Measurements from ENCODE around the gene TGFB2.

DNA sequence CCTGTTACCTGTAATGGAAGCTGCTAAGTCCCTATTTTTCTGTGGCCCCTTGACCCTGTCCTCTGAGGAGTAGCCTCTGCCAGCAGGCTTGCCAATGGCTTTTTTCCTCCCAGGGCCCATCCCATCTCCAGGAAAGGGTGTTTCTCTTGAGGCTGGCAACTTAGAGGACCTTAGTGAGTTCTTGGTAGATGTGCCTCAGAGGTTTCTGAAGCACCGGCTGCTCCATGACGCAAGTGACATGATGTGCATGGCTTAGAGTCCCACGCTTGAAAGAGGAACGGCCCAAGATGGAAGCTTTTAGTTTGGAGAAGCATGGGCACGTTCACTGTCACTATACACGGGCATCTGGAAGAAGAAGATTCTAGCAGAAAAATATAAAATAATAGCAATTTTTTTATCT, 63.0 kb downstream of the TGFB2 start:
- TF ChIP-seq, protein P1, sequence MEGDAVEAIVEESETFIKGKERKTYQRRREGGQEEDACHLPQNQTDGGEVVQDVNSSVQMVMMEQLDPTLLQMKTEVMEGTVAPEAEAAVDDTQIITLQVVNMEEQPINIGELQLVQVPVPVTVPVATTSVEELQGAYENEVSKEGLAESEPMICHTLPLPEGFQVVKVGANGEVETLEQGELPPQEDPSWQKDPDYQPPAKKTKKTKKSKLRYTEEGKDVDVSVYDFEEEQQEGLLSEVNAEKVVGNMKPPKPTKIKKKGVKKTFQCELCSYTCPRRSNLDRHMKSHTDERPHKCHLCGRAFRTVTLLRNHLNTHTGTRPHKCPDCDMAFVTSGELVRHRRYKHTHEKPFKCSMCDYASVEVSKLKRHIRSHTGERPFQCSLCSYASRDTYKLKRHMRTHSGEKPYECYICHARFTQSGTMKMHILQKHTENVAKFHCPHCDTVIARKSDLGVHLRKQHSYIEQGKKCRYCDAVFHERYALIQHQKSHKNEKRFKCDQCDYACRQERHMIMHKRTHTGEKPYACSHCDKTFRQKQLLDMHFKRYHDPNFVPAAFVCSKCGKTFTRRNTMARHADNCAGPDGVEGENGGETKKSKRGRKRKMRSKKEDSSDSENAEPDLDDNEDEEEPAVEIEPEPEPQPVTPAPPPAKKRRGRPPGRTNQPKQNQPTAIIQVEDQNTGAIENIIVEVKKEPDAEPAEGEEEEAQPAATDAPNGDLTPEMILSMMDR (IDR thresholded peaks at IDR 0.05 in 4 of 5, conservative IDR thresholded peaks at IDR 0.05 in 1 of 5), result no peak
- no peak for TF ChIP-seq POLR2A (IDR thresholded peaks at IDR 0.05)
